WERI-Rb-1 (cell line): Measurements from ENCODE around the gene PKDREJ.

Source experiments
- DNase-seq: peaks from one replicate; pipeline ENCODE4 v3.0.0-alpha.2; 2020
- H3K27ac ChIP-seq: fragments of 250-450 bp; sonication (Bioruptor Pico); 2 replicates; pipeline ENCODE4 v1.5.1; 2020; ENCODE audit warnings: mild to moderate bottlenecking, moderate library complexity
- H3K27me3 ChIP-seq: fragments of 250-450 bp; sonication (Bioruptor Pico); 2 replicates; pipeline ENCODE4 v1.5.1; 2021; ENCODE audit warnings: mild to moderate bottlenecking, low read depth, moderate library complexity; ENCODE audit not compliant: insufficient read depth, severe bottlenecking
- H3K36me3 ChIP-seq: fragments of 250-450 bp; sonication (Bioruptor Pico); 2 replicates; pipeline ENCODE4 v1.5.1; 2020; ENCODE audit warnings: mild to moderate bottlenecking, moderate library complexity
- H3K4me3 ChIP-seq: 2 replicates; pipeline ENCODE4 v1.5.1; 2011; ENCODE audit warnings: low read depth, mild to moderate bottlenecking, control low read depth, low read length
- H3K9me3 ChIP-seq: fragments of 250-450 bp; sonication (Bioruptor Pico); 2 replicates; pipeline ENCODE4 v1.5.1; 2021; ENCODE audit warnings: mild to moderate bottlenecking, moderate library complexity; ENCODE audit not compliant: severe bottlenecking
- CTCF ChIP-seq: IDR thresholded peaks from 2 replicates; pipeline ENCODE4 v1.5.1; 2011; ENCODE audit warnings: low read depth, mild to moderate bottlenecking, control low read depth, inconsistent platforms, low read length

Gene PKDREJ

GRCh38 chr22:46278656-46279645, 15.8 kb upstream of the PKDREJ start:
- H3K27me3 ChIP-seq = no peaks in the 10 kb centered on the region
- H3K27ac ChIP-seq = no peak overlapping the region
- DNase-seq = no peak
- no peak overlapping the region for H3K4me3 ChIP-seq
- H3K36me3 ChIP-seq = peaks cover 66% of the 10 kb centered on the region
- TF ChIP-seq CTCF = no peak
- H3K9me3 ChIP-seq = no peaks in the 10 kb centered on the region

GRCh38 chr22:46276563-46276962, 13.4 kb upstream of the PKDREJ start:
- Histone ChIP-seq H3K9me3 (no peaks in the 10 kb centered on the region), H3K27me3 (no peaks in the 10 kb centered on the region), H3K36me3 (peaks cover 69% of the 10 kb centered on the region), H3K4me3 (no peak overlapping the region), H3K27ac (no peak overlapping the region)
- DNase-seq = no peak
- no peak for TF ChIP-seq CTCF

GRCh38 chr22:46275455-46276122, 12.4 kb upstream of the PKDREJ start:
- no peak overlapping the region for H3K27ac ChIP-seq
- peaks cover 64% of the 10 kb centered on the region for H3K36me3 ChIP-seq

GRCh38 chr22:46274381-46274780, 11.2 kb upstream of the PKDREJ start:
- TF ChIP-seq CTCF = no peak
- Histone ChIP-seq H3K27ac (no peak overlapping the region), H3K4me3 (no peak overlapping the region), H3K36me3 (peaks cover 52% of the 10 kb centered on the region), H3K9me3 (no peaks in the 10 kb centered on the region), H3K27me3 (no peaks in the 10 kb centered on the region)
- no peak for DNase-seq

More at GRCh38 chr22:46275455-46276122, 12.4 kb upstream of the PKDREJ start:
- no peak for DNase-seq
- H3K4me3 ChIP-seq = no peak overlapping the region
- no peak for TF ChIP-seq CTCF
- no peaks in the 10 kb centered on the region for H3K9me3 ChIP-seq
- H3K27me3 ChIP-seq = no peaks in the 10 kb centered on the region

- H3K27ac ChIP-seq = no peak overlapping the region
- no peaks in the 10 kb centered on the region for H3K9me3 ChIP-seq
- H3K4me3 ChIP-seq = no peak overlapping the region
- no peaks in the 10 kb centered on the region for H3K27me3 ChIP-seq
- H3K36me3 ChIP-seq = peaks cover 47% of the 10 kb centered on the region
- no peak for DNase-seq
- no peak for TF ChIP-seq CTCF
Observed at GRCh38 chr22:46273432-46274148, 10.4 kb upstream of the PKDREJ start.
